AG04450 (cell line): Measurements from ENCODE around the gene DDX60. TPM values are rescaled to one million over a fixed set of nuclear protein-coding genes. Genes with fewer than 3 reads are reported as not detected.

Experiments used
- CTCF ChIA-PET: fragments of 300-600, 350-600 bp; formaldehyde crosslinking; extraction: SDS; loops from one replicate; lab custom pipeline; 2022; ENCODE audit warnings: antibody characterized with exemption, inconsistent platforms; lab: Charles Lee
- POLR2A ChIA-PET: fragments of 350-600 bp; formaldehyde crosslinking; extraction: SDS; loops from one replicate; lab custom pipeline; 2021; ENCODE audit warnings: antibody characterized with exemption, inconsistent platforms; lab: Yijun Ruan, JAX
- DNase-seq: peaks from one replicate; pipeline ENCODE4 v3.0.0-alpha.2; 2011; ENCODE audit warnings: low read depth, low spot score
- H3K27ac ChIP-seq: one replicate; pipeline ENCODE4 v1.5.1; 2012; ENCODE audit warnings: low read depth, low read length, control low read depth
- H3K27me3 ChIP-seq: one replicate; pipeline ENCODE4 v1.6.0; 2012; ENCODE audit warnings: low read length; ENCODE audit not compliant: control insufficient read depth, insufficient read depth
- H3K4me3 ChIP-seq: 2 replicates; pipeline ENCODE4 v1.5.1; 2011; ENCODE audit warnings: mild to moderate bottlenecking, low read depth, low read length, control low read depth
- H3K9me3 ChIP-seq: 2 replicates; pipeline ENCODE4 v1.5.1; 2012; ENCODE audit warnings: low read length; ENCODE audit not compliant: control insufficient read depth, insufficient read depth
- CTCF ChIP-seq: IDR thresholded peaks from 2 replicates; pipeline ENCODE4 v1.5.1; 2011; ENCODE audit warnings: low read depth, low read length, control low read depth, inconsistent platforms
- polyA plus RNA-seq: library from polyadenylated mRNA; depleted of rRNA; stranded (reverse); fragments of >200 nt; gene quantifications from 2 replicates; pipeline ENCODE4 v1.2.3, GENCODE V29; 2011

Gene DDX60
- polyA plus RNA-seq, 1 experiment = 8.4 TPM

GRCh38 chr4:168200685-168201084 lies 117.9 kb downstream of the DDX60 start:
- POLR2A ChIA-PET = no interaction called here
- CTCF ChIA-PET = no interaction called here
- DNase-seq = no peak

GRCh38 chr4:168199260-168199957 lies 119.1 kb downstream of the DDX60 start:
- no peak for DNase-seq
- CTCF ChIA-PET = interaction anchor here (0.7 to 1.0 kb wide), 2 partner anchors 14 to 16 kb away, joined by 3 to 5 read pairs; no protein-coding TSS in a partner anchor
- no peak overlapping the region for H3K4me3 ChIP-seq
- POLR2A ChIA-PET = no interaction called here
- no peak overlapping the region for H3K27ac ChIP-seq
- H3K9me3 ChIP-seq = peaks cover 10% of the 10 kb centered on the region
- H3K27me3 ChIP-seq = no peaks in the 10 kb centered on the region
- TF ChIP-seq CTCF = no peak

More at GRCh38 chr4:168200685-168201084, 117.9 kb downstream of the DDX60 start:
- Histone ChIP-seq H3K4me3 (no peak overlapping the region), H3K27ac (no peak overlapping the region), H3K9me3 (peaks cover 10% of the 10 kb centered on the region), H3K27me3 (no peaks in the 10 kb centered on the region)
- TF ChIP-seq CTCF = no peak

- Histone ChIP-seq H3K27ac (no peak overlapping the region), H3K9me3 (peaks cover under 1% of the 10 kb centered on the region; the same call in 1 of the 2 replicates), H3K4me3 (no peak overlapping the region), H3K27me3 (no peaks in the 10 kb centered on the region)
- ChIA-PET CTCF (no interaction called here), POLR2A (no interaction called here)
- no peak for TF ChIP-seq CTCF
- DNase-seq = no peak
Measured at GRCh38 chr4:168197926-168198325, 120.6 kb downstream of the DDX60 start.

GRCh38 chr4:168188754-168189153 lies 129.8 kb downstream of the DDX60 start:
- Histone ChIP-seq H3K9me3 (no peaks in the 10 kb centered on the region), H3K27ac (no peak overlapping the region), H3K27me3 (no peaks in the 10 kb centered on the region), H3K4me3 (no peak overlapping the region)
- TF ChIP-seq CTCF = no peak
- CTCF ChIA-PET = no interaction called here
- POLR2A ChIA-PET = no interaction called here
- DNase-seq = no peak
